Chondrocyte (in vitro differentiated cells): ENCODE results near the gene TBX22. TPM values are rescaled to one million over a fixed set of nuclear protein-coding genes. Genes with fewer than 3 reads are reported as not detected.
"Not testable (repeated sequence)": the region's sequence is repeated elsewhere in the genome, so short reads cannot be mapped to it uniquely, and the experiment has no call there.

ENCODE experiments used
- DNase-seq: peaks from one replicate; pipeline ENCODE4 v3.0.0; 2021; ENCODE audit warnings: mixed read lengths, low spot score
- H3K27ac Mint-ChIP-seq: one replicate; pipeline ENCODE4 v1.8.0; 2021; ENCODE audit warnings: mild to moderate bottlenecking, moderate library complexity, mixed read lengths; ENCODE audit not compliant: unreplicated experiment
- H3K27me3 Mint-ChIP-seq: 2 replicates; pipeline ENCODE4 v1.8.0; 2021; ENCODE audit warnings: low read depth, mixed read lengths
- H3K36me3 Mint-ChIP-seq: 2 replicates; pipeline ENCODE4 v1.8.0; 2021; ENCODE audit warnings: low read depth, mixed read lengths
- H3K4me1 Mint-ChIP-seq: 2 replicates; pipeline ENCODE4 v1.8.0; 2021; ENCODE audit warnings: low read depth, mild to moderate bottlenecking, mixed read lengths
- H3K4me3 Mint-ChIP-seq: one replicate; pipeline ENCODE4 v1.8.0; 2021; ENCODE audit warnings: mild to moderate bottlenecking, moderate library complexity, mixed read lengths; ENCODE audit not compliant: unreplicated experiment
- H3K9me3 Mint-ChIP-seq: 2 replicates; pipeline ENCODE4 v1.8.0; 2021; ENCODE audit warnings: low read depth, mixed read lengths
- total RNA-seq: library from RNA; stranded (reverse); gene quantifications from 3 replicates; pipeline ENCODE4 v1.2.1, GENCODE V29; 2021
- TF ChIP-seq, protein P1 (sequence below): fragments of 200-600 bp; sonication (generic); IDR thresholded peaks from 2 replicates; pipeline ENCODE4 v1.5.0; 2021; ENCODE audit warnings: antibody characterized with exemption, mild to moderate bottlenecking, moderate library complexity

The TBX22 gene
- total RNA-seq, 1 donor from 2014 or later = not detected

DNA sequence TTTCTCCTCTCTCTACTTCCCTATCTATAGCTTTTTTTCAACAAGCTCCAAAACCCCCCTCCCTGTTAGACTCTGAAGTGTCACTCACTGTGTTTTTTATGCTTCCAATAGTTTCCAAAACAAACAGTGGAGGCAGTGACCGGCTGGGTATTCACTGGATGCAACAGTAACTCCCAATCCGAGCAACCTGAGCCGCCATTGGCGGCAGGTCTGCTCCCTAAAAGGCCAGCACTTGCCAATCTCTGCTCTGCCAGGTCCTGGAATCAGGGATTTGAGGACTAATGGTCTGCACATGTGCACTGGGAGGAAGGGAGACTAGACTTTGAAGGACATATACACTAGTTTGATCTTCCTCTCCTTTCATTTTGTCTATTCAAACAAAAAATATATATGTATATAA, 7.1 kb downstream of the TBX22 start:
- Mint-ChIP-seq H3K4me3 (no peak overlapping the region), H3K27ac (no peak overlapping the region), H3K27me3 (peaks cover 10% of the 10 kb centered on the region), H3K9me3 (peaks cover 8% of the 10 kb centered on the region), H3K4me1 (no peaks in the 10 kb centered on the region), H3K36me3 (no peaks in the 10 kb centered on the region)
- TF ChIP-seq, protein P1, sequence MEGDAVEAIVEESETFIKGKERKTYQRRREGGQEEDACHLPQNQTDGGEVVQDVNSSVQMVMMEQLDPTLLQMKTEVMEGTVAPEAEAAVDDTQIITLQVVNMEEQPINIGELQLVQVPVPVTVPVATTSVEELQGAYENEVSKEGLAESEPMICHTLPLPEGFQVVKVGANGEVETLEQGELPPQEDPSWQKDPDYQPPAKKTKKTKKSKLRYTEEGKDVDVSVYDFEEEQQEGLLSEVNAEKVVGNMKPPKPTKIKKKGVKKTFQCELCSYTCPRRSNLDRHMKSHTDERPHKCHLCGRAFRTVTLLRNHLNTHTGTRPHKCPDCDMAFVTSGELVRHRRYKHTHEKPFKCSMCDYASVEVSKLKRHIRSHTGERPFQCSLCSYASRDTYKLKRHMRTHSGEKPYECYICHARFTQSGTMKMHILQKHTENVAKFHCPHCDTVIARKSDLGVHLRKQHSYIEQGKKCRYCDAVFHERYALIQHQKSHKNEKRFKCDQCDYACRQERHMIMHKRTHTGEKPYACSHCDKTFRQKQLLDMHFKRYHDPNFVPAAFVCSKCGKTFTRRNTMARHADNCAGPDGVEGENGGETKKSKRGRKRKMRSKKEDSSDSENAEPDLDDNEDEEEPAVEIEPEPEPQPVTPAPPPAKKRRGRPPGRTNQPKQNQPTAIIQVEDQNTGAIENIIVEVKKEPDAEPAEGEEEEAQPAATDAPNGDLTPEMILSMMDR = no peak
- peak; percentile 47 for DNase-seq

DNA sequence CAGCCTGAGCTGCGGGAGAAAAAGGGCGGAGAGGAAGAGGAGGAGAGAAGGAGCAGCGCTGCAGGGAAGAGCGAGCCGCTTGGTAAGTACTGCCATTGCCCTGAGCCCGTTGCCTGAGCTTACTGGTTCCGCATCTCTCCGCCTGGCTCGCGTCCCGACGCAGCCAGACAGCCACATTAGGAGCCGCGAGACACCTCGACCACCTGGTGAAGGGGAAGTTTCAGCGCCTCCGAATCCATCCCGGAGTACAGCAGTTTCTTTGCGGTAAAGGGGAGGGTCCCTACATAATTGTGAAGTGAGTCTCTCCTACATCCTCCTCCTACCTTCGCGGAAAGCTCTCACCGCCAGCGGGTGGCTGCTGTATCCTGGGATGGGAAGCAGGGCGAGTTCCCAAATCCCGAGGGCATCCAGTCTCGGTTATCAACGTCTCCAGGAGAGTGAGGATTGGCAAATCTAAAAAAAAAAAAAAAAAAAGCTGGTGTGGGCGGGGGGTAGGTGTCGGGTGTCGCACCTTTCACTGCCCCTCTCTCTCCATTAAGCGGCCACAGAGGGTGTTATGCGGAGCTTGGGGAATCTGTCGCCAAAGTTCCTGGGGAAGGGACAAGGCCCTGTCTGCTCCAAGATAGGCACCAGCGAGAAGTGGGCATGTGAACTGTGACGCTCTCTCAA, 7.9 kb downstream of the TBX22 start:
- Mint-ChIP-seq H3K4me1 (no peaks in the 10 kb centered on the region), H3K27ac (no peak overlapping the region), H3K27me3 (peaks cover 10% of the 10 kb centered on the region), H3K36me3 (no peaks in the 10 kb centered on the region), H3K9me3 (peaks cover 8% of the 10 kb centered on the region), H3K4me3 (no peak overlapping the region)
- no peak for DNase-seq
- TF ChIP-seq, protein P1 = no peak

DNA sequence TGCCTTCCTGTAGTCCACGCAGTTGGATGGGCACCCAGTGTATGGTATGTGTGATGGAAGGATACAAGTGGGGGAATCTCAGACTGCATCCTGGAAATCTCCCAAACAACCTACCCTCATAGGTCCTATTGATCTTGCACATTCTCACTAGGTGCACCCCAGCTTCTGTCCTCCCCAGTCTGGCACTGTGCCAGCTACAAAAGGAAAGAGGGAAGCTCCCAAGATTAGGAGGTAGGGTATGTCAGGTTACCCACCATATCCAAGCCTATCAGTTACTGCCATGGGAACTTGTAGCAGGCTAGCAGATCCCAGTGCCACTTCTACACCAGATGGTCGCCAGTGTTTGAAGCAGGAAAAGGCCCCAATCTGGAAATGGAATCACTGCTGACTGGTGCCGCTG, 11.6 kb downstream of the TBX22 start:
- H3K4me1 Mint-ChIP-seq = no peaks in the 10 kb centered on the region
- DNase-seq = no peak
- H3K9me3 Mint-ChIP-seq = peaks cover 6% of the 10 kb centered on the region
- peaks cover 10% of the 10 kb centered on the region for H3K27me3 Mint-ChIP-seq
- no peak overlapping the region for H3K4me3 Mint-ChIP-seq
- no peaks in the 10 kb centered on the region for H3K36me3 Mint-ChIP-seq
- H3K27ac Mint-ChIP-seq = no peak overlapping the region
- TF ChIP-seq, protein P1 = no peak

DNA sequence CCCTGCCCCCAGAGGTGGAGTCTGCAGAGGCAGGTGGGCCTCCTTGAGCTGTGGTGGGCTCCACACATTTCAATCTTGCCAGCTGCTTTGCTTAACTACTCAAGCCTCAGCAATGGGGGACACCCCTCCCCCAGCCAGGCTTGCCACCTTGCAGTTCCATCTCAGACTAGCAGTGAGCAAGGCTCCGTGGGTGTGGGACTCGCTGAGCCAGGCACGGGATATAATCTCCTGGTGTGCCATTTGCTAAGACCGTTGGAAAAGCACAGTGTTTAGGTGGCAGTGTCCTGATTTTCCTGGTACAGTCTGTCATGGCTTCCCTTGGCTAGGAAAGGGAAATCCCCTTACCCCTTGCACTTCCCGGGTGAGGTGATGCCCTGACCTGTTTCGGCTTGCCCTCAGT, 51.6 kb downstream of the TBX22 start:
- not testable (repeated sequence) for H3K36me3 Mint-ChIP-seq, H3K4me1 Mint-ChIP-seq, H3K4me3 Mint-ChIP-seq, H3K27ac Mint-ChIP-seq, H3K27me3 Mint-ChIP-seq
- DNase-seq = peak; percentile 49
- H3K9me3 Mint-ChIP-seq = peaks cover 85% of the 10 kb centered on the region

DNA sequence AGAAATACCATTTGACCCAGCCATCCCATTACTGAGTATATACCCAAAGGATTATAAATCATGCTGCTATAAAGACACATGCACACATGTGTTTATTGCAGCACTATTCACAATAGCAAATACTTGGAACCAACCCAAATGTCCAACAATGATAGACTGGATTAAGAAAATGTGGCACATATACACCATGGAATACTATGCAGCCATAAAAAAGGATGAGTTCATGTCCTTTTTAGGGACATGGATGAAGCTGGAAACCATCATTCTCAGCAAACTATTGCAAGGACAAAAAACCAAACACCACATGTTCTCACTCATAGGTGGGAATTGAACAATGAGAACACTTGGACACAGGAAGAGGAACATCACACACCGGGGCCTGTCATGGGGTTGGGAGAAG, 61.1 kb downstream of the TBX22 start:
- not testable (repeated sequence) for H3K4me3 Mint-ChIP-seq, H3K27me3 Mint-ChIP-seq, H3K36me3 Mint-ChIP-seq, H3K4me1 Mint-ChIP-seq, DNase-seq, H3K27ac Mint-ChIP-seq
- peaks cover 58% of the 10 kb centered on the region for H3K9me3 Mint-ChIP-seq
